Measurements from ENCODE around the gene HEXD. TPM values are rescaled to one million over a fixed set of nuclear protein-coding genes. Genes with fewer than 3 reads are reported as not detected.

HEXD gene
- total RNA-seq, 1 experiment from 2014 or later = 16.2 TPM

GRCh38 chr17:82463925-82464566 lies 45.9 kb downstream of the HEXD start:
- ChIA-PET POLR2A (no interaction called here), CTCF (no interaction called here)
- intact Hi-C loops (cut with micrococcal nuclease) = no loop called here
- Mint-ChIP-seq H3K9me3 (ENCODE audit: unreplicated experiment) (no peaks in the 10 kb centered on the region), H3K4me1 (ENCODE audit: insufficient read depth, unreplicated experiment) (no peaks in the 10 kb centered on the region), H3K27me3 (ENCODE audit: insufficient read depth, unreplicated experiment) (no peaks in the 10 kb centered on the region), H3K4me3 (ENCODE audit: unreplicated experiment) (no peak overlapping the region), H3K27ac (ENCODE audit: low read depth, unreplicated experiment) (no peak overlapping the region), H3K36me3 (ENCODE audit: insufficient read depth, unreplicated experiment) (peaks cover 43% of the 10 kb centered on the region)
- DNase-seq (ENCODE audit: unreplicated experiment) = no peak
- no peak for TF ChIP-seq CTCF (IDR thresholded peaks at IDR 0.05; ENCODE audit: unreplicated experiment)
- no TSS peak for BruUV-seq (replicated peaks)

GRCh38 chr17:82464567-82464929 lies 46.4 kb downstream of the HEXD start:
- intact Hi-C loops (cut with micrococcal nuclease) = no loop called here
- Mint-ChIP-seq H3K9me3 (ENCODE audit: unreplicated experiment) (no peaks in the 10 kb centered on the region), H3K36me3 (ENCODE audit: insufficient read depth, unreplicated experiment) (peaks cover 48% of the 10 kb centered on the region), H3K4me1 (ENCODE audit: insufficient read depth, unreplicated experiment) (no peaks in the 10 kb centered on the region), H3K27ac (ENCODE audit: low read depth, unreplicated experiment) (no peak overlapping the region), H3K27me3 (ENCODE audit: insufficient read depth, unreplicated experiment) (no peaks in the 10 kb centered on the region), H3K4me3 (ENCODE audit: unreplicated experiment) (no peak overlapping the region)
- no peak for TF ChIP-seq CTCF (IDR thresholded peaks at IDR 0.05; ENCODE audit: unreplicated experiment)
- BruUV-seq (replicated peaks) = no TSS peak
- ChIA-PET POLR2A (no interaction called here), CTCF (no interaction called here)
- no peak for DNase-seq (ENCODE audit: unreplicated experiment)

GRCh38 chr17:82465023-82465603 lies 47.0 kb downstream of the HEXD start:
- H3K27me3 Mint-ChIP-seq (ENCODE audit: insufficient read depth, unreplicated experiment) = no peaks in the 10 kb centered on the region
- BruUV-seq (replicated peaks) = no TSS peak
- no peak for DNase-seq (ENCODE audit: unreplicated experiment)
- intact Hi-C loops (cut with micrococcal nuclease) = no loop called here
- no peaks in the 10 kb centered on the region for H3K4me1 Mint-ChIP-seq (ENCODE audit: insufficient read depth, unreplicated experiment)
- CTCF ChIA-PET = no interaction called here
- H3K9me3 Mint-ChIP-seq (ENCODE audit: unreplicated experiment) = no peaks in the 10 kb centered on the region
- no peak for TF ChIP-seq CTCF (IDR thresholded peaks at IDR 0.05; ENCODE audit: unreplicated experiment)
- POLR2A ChIA-PET = no interaction called here
- no peak overlapping the region for H3K27ac Mint-ChIP-seq (ENCODE audit: low read depth, unreplicated experiment)
- no peak overlapping the region for H3K4me3 Mint-ChIP-seq (ENCODE audit: unreplicated experiment)
- peaks cover 48% of the 10 kb centered on the region for H3K36me3 Mint-ChIP-seq (ENCODE audit: insufficient read depth, unreplicated experiment)

- DNase-seq (ENCODE audit: unreplicated experiment) = no peak
- POLR2A ChIA-PET = interaction anchor here (1.2 kb wide), 2 partner anchors 9 to 11 kb away, joined by 3 read pairs; no protein-coding TSS in a partner anchor
- no peak for TF ChIP-seq CTCF (IDR thresholded peaks at IDR 0.05; ENCODE audit: unreplicated experiment)
- CTCF ChIA-PET = no interaction called here
- H3K36me3 Mint-ChIP-seq (ENCODE audit: insufficient read depth, unreplicated experiment) = peaks cover 55% of the 10 kb centered on the region
- H3K27ac Mint-ChIP-seq (ENCODE audit: low read depth, unreplicated experiment) = no peak overlapping the region
- no peak overlapping the region for H3K4me3 Mint-ChIP-seq (ENCODE audit: unreplicated experiment)
- no peaks in the 10 kb centered on the region for H3K9me3 Mint-ChIP-seq (ENCODE audit: unreplicated experiment)
- BruUV-seq (replicated peaks) = no TSS peak
- intact Hi-C loops (cut with micrococcal nuclease) = no loop called here
- no peaks in the 10 kb centered on the region for H3K4me1 Mint-ChIP-seq (ENCODE audit: insufficient read depth, unreplicated experiment)
- H3K27me3 Mint-ChIP-seq (ENCODE audit: insufficient read depth, unreplicated experiment) = no peaks in the 10 kb centered on the region
These were observed 50.5 kb downstream of the HEXD start for GRCh38 chr17:82468692-82469091.
